GM12892 (cell line): ENCODE results near the gene NR2C2.

Experiments
- POLR2A ChIP-seq: IDR thresholded peaks from 2 replicates; pipeline ENCODE4 v1.6.1; 2011; ENCODE audit warnings: low read depth, low read length, control low read depth
- POLR2AphosphoS5 ChIP-seq: IDR thresholded peaks from 2 replicates; pipeline ENCODE4 v1.6.1; 2011; ENCODE audit warnings: low read depth, low read length, control low read depth

DNA sequence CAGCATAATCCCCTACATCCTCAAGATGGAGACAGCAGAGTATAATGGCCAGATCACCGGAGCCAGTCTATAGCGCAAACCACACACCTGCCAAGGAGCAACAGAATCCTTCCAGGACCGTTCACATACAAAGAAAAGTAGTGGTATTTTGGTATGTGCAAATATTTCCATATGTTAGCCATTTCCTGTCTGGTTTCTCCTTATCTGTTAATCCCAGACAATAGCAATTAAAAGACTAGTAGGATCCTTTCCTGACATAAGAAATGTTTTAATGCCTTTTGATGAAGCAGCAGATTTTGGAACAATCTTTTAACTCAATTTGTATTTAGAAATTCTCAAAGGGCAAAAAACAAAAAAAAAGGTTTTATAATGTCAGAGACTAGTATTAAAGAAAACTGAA is 95.6 kb downstream of the NR2C2 start:
- no peak for TF ChIP-seq POLR2A
- TF ChIP-seq POLR2AphosphoS5 = no peak
